GM12878 (cell line): ENCODE results near the gene COX5A. TPM values are rescaled to one million over a fixed set of nuclear protein-coding genes. Genes with fewer than 3 reads are reported as not detected.

Experiments used
- ATAC-seq: fragments of 200-7000 bp; cut with Tn5 transposase; 3 replicates; pipeline ENCODE4 v1.9.1; 2020; ENCODE audit warnings: mild to moderate bottlenecking, moderate library complexity
- BruUV-seq: library from RNA; stranded (reverse); fragments of 400-500 nt; replicated peaks from 2 replicates; lab custom pipeline; 2021; lab: Mats Ljungman, UMichigan
- CTCF ChIA-PET: fragments of 300-600 bp; sonication (Branson Sonifier 250); formaldehyde crosslinking; extraction: SDS; loops from one replicate; lab custom pipeline; 2021; ENCODE audit warnings: inconsistent platforms; lab: Yijun Ruan, JAX
- POLR2A ChIA-PET: fragments of 350-600 bp; formaldehyde crosslinking; extraction: SDS; loops from one replicate; lab custom pipeline; 2021; ENCODE audit warnings: inconsistent platforms; lab: Charles Lee
- RAD21 ChIA-PET: fragments of 300-600 bp; sonication (Branson Sonifier 250); formaldehyde crosslinking; loops from one replicate; lab custom pipeline; 2023; ENCODE audit warnings: antibody characterized with exemption; ENCODE audit not compliant: unreplicated experiment; lab: Charles Lee
- SMC1A ChIA-PET: fragments of 300-600 bp; sonication (Branson Sonifier 250); formaldehyde crosslinking; loops from one replicate; lab custom pipeline; 2023; ENCODE audit not compliant: unreplicated experiment, uncharacterized antibody; lab: Charles Lee
- DNase-seq: peaks from one replicate; pipeline ENCODE4 v3.0.0-alpha.2; 2011; ENCODE audit warnings: low read depth, low spot score
- FAIRE-seq: peaks from 3 replicates; lab custom pipeline; 2011; peaks lifted over from hg19 to GRCh38; lab: Jason Lieb, UNC
- H2AFZ ChIP-seq: 2 replicates; pipeline ENCODE4 v1.6.0; 2011; ENCODE audit warnings: low read depth, low read length, control low read depth; ENCODE audit not compliant: control insufficient read depth
- H3K27ac ChIP-seq: 2 replicates; pipeline ENCODE4 v1.5.1; 2011; ENCODE audit warnings: control low read depth; ENCODE audit not compliant: control insufficient read depth, insufficient read depth
- H3K27me3 ChIP-seq, 2 experiments: replicated peaks in 1 of 2; 2 replicates each; pipeline versions ENCODE4 v1.6.0 to v1.6.1; 2011; ENCODE audit warnings: low read length in 1 of 2; ENCODE audit not compliant: control insufficient read depth in 2 of 2, insufficient read depth in 2 of 2
- H3K36me3 ChIP-seq, 2 experiments: 2 replicates each; pipeline ENCODE4 v1.5.1; 2011; ENCODE audit warnings: low read length in 1 of 2; ENCODE audit not compliant: control insufficient read depth in 2 of 2, insufficient read depth in 2 of 2
- H3K4me1 ChIP-seq: 2 replicates; pipeline ENCODE4 v1.6.1; 2011; ENCODE audit warnings: mild to moderate bottlenecking, low read length, moderate library complexity, mixed read lengths; ENCODE audit not compliant: control insufficient read depth, insufficient read depth
- H3K4me2 ChIP-seq: 2 replicates; pipeline ENCODE4 v1.6.0; 2011; ENCODE audit warnings: control low read depth; ENCODE audit not compliant: control insufficient read depth, insufficient read depth
- H3K4me3 ChIP-seq: fragments of 200-600 bp; sonication (generic); 2 replicates; pipeline ENCODE4 v1.5.1; 2016
- H3K79me2 ChIP-seq: 2 replicates; pipeline ENCODE4 v1.6.0; 2011; ENCODE audit warnings: low read length; ENCODE audit not compliant: control insufficient read depth, insufficient read depth
- H3K9ac ChIP-seq: 2 replicates; pipeline ENCODE4 v1.8.0; 2011; ENCODE audit warnings: low read length, control low read depth, mixed read lengths; ENCODE audit not compliant: control insufficient read depth, insufficient read depth
- H3K9me3 ChIP-seq: replicated peaks from 3 replicates; pipeline ENCODE4 v1.5.1; 2011; ENCODE audit warnings: mild to moderate bottlenecking, low read length; ENCODE audit not compliant: control insufficient read depth, insufficient read depth
- H4K20me1 ChIP-seq: 2 replicates; pipeline ENCODE4 v1.6.0; 2011; ENCODE audit not compliant: control insufficient read depth, insufficient read depth
- ASH2L ChIP-seq: fragments of 300-600, 200-600 bp; sonication (generic); IDR thresholded peaks from 2 replicates; pipeline ENCODE4 v1.6.1; 2017; ENCODE audit warnings: low read depth, mild to moderate bottlenecking, borderline replicate concordance
- CREB1 ChIP-seq: IDR thresholded peaks from 2 replicates; pipeline ENCODE4 v1.6.1; 2012; ENCODE audit warnings: low read depth, mild to moderate bottlenecking, inconsistent platforms
- NKRF ChIP-seq: fragments of 450-650 bp; conservative IDR thresholded peaks from 2 replicates; pipeline ENCODE4 v1.6.1; 2017; ENCODE audit warnings: mild to moderate bottlenecking, moderate library complexity
- SP1 ChIP-seq: IDR thresholded peaks from one replicate; pipeline ENCODE4 v1.6.1; 2011; ENCODE audit warnings: low read depth, low read length
- SPI1 ChIP-seq: IDR thresholded peaks from 2 replicates; pipeline ENCODE4 v1.6.1; 2011; ENCODE audit warnings: low read depth, mild to moderate bottlenecking, low read length, moderate library complexity, borderline replicate concordance; ENCODE audit not compliant: insufficient read depth
- SREBF2 ChIP-seq: IDR thresholded peaks from 2 replicates; pipeline ENCODE4 v1.6.1; 2012; ENCODE audit warnings: mild to moderate bottlenecking, low read length
- ZNF384 ChIP-seq: IDR thresholded peaks from 2 replicates; pipeline ENCODE4 v1.6.1; 2012; ENCODE audit warnings: low read depth, mild to moderate bottlenecking, low read length, improper control_type of control experiment, borderline replicate concordance
- WGBS: methylation state at CpG from one replicate; pipeline ENCODE4 v1.1.6; 2016; ENCODE audit warnings: low lambda C conversion rate; ENCODE audit not compliant: insufficient replicate concordance, insufficient coverage; ENCODE audit errors: missing lambda C conversion rate; 5-methylcytosine and 5-hydroxymethylcytosine counted together
- in situ Hi-C: fragments of 300-500 bp; cut with MboI; formaldehyde crosslinking; loops from 9 replicates; pipeline ENCODE4 v1.14.3; 2018; ENCODE audit warnings: mixed read lengths
- intact Hi-C: fragments of 100-400 bp; cut with micrococcal nuclease; formaldehyde crosslinking; loops from one replicate; pipeline ENCODE4 v1.14.2; 2022; ENCODE audit not compliant: unreplicated experiment
- polyA plus RNA-seq, 11 experiments: library from polyadenylated mRNA; depleted of rRNA in 4 of 11; unstranded in 6 of 11; stranded (reverse) in 5 of 11; fragments of >200 nt; fragmentation: Nextera tagmentation in 4 of 11; fragmentation: Illumina TruSeq in 1 of 11; extraction: Ambion mirVana in 4 of 11; extraction: Trizol in 1 of 11; gene quantifications; 1 replicate in 1 of 11; 2 replicates in 10 of 11; pipeline versions ENCODE4 v1.2.1 to v1.2.3, GENCODE V29; 2011 to 2016; ENCODE audit warnings: inconsistent platforms in 2 of 11, missing spikeins in 2 of 11, low read depth in 1 of 11
- total RNA-seq, 4 experiments: library from RNA; depleted of rRNA in 3 of 4; stranded (reverse); fragments of >200 nt in 3 of 4; fragmentation: Illumina TruSeq in 1 of 4; extraction: Trizol in 1 of 4; gene quantifications; 2 replicates each; pipeline versions ENCODE4 v1.2.1 to v1.2.3, GENCODE V29; 2013 to 2021
- TF ChIP-seq, protein P1 (sequence below): fragments of 450-650 bp; IDR thresholded peaks from 2 replicates; pipeline ENCODE4 v1.6.1; 2017; ENCODE audit warnings: mild to moderate bottlenecking, moderate library complexity
- TF ChIP-seq, protein P2 (sequence below): fragments of 450-650 bp; formaldehyde crosslinking; IDR thresholded peaks from 2 replicates; pipeline ENCODE4 v1.4.0; 2022; ENCODE audit warnings: mild to moderate bottlenecking, moderate library complexity
- TF ChIP-seq, protein P3 (sequence below): fragments of 450-650 bp; IDR thresholded peaks from 2 replicates; pipeline ENCODE4 v1.6.1; 2018; ENCODE audit warnings: borderline replicate concordance, mild to moderate bottlenecking; ENCODE audit not compliant: partially characterized antibody

Gene COX5A
- total and polyA plus RNA-seq, 10 of the 15 experiments (the other 5 are each of a cell fraction or from before 2014, with no cell fraction given), result 84.5 to 1,218 (median 392) TPM

- no TSS peak for BruUV-seq
- ATAC-seq (no peak), DNase-seq (no peak), FAIRE-seq (no peak)
- no peak for TF ChIP-seq ZNF384
- no peak for TF ChIP-seq SREBF2
- no peak for TF ChIP-seq ASH2L
- TF ChIP-seq, protein P1, sequence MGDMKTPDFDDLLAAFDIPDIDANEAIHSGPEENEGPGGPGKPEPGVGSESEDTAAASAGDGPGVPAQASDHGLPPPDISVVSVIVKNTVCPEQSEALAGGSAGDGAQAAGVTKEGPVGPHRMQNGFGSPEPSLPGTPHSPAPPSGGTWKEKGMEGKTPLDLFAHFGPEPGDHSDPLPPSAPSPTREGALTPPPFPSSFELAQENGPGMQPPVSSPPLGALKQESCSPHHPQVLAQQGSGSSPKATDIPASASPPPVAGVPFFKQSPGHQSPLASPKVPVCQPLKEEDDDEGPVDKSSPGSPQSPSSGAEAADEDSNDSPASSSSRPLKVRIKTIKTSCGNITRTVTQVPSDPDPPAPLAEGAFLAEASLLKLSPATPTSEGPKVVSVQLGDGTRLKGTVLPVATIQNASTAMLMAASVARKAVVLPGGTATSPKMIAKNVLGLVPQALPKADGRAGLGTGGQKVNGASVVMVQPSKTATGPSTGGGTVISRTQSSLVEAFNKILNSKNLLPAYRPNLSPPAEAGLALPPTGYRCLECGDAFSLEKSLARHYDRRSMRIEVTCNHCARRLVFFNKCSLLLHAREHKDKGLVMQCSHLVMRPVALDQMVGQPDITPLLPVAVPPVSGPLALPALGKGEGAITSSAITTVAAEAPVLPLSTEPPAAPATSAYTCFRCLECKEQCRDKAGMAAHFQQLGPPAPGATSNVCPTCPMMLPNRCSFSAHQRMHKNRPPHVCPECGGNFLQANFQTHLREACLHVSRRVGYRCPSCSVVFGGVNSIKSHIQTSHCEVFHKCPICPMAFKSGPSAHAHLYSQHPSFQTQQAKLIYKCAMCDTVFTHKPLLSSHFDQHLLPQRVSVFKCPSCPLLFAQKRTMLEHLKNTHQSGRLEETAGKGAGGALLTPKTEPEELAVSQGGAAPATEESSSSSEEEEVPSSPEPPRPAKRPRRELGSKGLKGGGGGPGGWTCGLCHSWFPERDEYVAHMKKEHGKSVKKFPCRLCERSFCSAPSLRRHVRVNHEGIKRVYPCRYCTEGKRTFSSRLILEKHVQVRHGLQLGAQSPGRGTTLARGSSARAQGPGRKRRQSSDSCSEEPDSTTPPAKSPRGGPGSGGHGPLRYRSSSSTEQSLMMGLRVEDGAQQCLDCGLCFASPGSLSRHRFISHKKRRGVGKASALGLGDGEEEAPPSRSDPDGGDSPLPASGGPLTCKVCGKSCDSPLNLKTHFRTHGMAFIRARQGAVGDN, result no peak
- TF ChIP-seq, protein P2, sequence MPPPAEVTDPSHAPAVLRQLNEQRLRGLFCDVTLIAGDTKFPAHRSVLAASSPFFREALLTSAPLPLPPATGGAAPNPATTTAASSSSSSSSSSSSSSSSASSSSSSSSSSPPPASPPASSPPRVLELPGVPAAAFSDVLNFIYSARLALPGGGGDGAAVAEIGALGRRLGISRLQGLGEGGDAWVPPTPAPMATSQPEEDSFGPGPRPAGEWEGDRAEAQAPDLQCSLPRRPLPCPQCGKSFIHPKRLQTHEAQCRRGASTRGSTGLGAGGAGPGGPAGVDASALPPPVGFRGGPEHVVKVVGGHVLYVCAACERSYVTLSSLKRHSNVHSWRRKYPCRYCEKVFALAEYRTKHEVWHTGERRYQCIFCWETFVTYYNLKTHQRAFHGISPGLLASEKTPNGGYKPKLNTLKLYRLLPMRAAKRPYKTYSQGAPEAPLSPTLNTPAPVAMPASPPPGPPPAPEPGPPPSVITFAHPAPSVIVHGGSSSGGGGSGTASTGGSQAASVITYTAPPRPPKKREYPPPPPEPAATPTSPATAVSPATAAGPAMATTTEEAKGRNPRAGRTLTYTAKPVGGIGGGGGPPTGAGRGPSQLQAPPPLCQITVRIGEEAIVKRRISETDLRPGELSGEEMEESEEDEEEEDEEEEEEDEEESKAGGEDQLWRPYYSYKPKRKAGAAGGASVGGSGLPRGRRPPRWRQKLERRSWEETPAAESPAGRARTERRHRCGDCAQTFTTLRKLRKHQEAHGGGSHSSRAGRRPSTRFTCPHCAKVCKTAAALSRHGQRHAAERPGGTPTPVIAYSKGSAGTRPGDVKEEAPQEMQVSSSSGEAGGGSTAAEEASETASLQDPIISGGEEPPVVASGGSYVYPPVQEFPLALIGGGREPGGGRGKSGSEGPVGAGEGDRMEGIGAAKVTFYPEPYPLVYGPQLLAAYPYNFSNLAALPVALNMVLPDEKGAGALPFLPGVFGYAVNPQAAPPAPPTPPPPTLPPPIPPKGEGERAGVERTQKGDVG, result no peak
- TF ChIP-seq NKRF, result no peak
- no peak for TF ChIP-seq SP1
- no peak for TF ChIP-seq SPI1
- TF ChIP-seq, protein P3, sequence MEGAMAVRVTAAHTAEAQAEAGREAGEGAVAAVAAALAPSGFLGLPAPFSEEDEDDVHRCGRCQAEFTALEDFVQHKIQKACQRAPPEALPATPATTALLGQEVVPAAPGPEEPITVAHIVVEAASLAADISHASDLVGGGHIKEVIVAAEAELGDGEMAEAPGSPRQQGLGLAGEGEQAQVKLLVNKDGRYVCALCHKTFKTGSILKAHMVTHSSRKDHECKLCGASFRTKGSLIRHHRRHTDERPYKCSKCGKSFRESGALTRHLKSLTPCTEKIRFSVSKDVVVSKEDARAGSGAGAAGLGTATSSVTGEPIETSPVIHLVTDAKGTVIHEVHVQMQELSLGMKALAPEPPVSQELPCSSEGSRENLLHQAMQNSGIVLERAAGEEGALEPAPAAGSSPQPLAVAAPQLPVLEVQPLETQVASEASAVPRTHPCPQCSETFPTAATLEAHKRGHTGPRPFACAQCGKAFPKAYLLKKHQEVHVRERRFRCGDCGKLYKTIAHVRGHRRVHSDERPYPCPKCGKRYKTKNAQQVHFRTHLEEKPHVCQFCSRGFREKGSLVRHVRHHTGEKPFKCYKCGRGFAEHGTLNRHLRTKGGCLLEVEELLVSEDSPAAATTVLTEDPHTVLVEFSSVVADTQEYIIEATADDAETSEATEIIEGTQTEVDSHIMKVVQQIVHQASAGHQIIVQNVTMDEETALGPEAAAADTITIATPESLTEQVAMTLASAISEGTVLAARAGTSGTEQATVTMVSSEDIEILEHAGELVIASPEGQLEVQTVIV, result no peak
- no peak for TF ChIP-seq CREB1
- no peaks in the 10 kb centered on the region for H3K36me3 ChIP-seq
- no peak overlapping the region for H3K4me3 ChIP-seq
- no peaks in the 10 kb centered on the region for H3K27me3 ChIP-seq
- in situ Hi-C loops, result no loop called here
- no peak overlapping the region for H3K9ac ChIP-seq
- no peak overlapping the region for H3K4me2 ChIP-seq
- ChIA-PET POLR2A (interaction anchor here (0.6 to 0.7 kb wide), 6 partner anchors 10 to 764 kb away, joined by 4 to 5 read pairs (median 4); no protein-coding TSS in a partner anchor), CTCF (interaction anchor here (0.5 to 1.0 kb wide), 3 partner anchors 18 to 60 kb away, joined by 3 read pairs; no protein-coding TSS in a partner anchor), SMC1A (no interaction called here), RAD21 (interaction anchor here (0.7 kb wide), 1 partner anchor 80 kb away, joined by 3 read pairs; no protein-coding TSS in a partner anchor)
- no peaks in the 10 kb centered on the region for H3K79me2 ChIP-seq
- H3K27ac ChIP-seq, result no peak overlapping the region
- no peaks in the 10 kb centered on the region for H4K20me1 ChIP-seq
- H3K9me3 ChIP-seq, result no peaks in the 10 kb centered on the region
- intact Hi-C loops, result no loop called here
- H2AFZ ChIP-seq, result no peak overlapping the region
- 64% methylated on average over 5 of the region's 5 CpGs for whole genome bisulfite sequencing
- H3K4me1 ChIP-seq, result peaks cover 8% of the 10 kb centered on the region
Observed at GRCh38 chr15:74982183-74982582, 44.3 kb upstream of the COX5A start.
